ENCODE measurements around the gene ZBP1.
A peak's percentile ranks its signal among the peaks of the same experiment; 100 is the strongest.

ZBP1 gene, protein sequence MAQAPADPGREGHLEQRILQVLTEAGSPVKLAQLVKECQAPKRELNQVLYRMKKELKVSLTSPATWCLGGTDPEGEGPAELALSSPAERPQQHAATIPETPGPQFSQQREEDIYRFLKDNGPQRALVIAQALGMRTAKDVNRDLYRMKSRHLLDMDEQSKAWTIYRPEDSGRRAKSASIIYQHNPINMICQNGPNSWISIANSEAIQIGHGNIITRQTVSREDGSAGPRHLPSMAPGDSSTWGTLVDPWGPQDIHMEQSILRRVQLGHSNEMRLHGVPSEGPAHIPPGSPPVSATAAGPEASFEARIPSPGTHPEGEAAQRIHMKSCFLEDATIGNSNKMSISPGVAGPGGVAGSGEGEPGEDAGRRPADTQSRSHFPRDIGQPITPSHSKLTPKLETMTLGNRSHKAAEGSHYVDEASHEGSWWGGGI

DNA sequence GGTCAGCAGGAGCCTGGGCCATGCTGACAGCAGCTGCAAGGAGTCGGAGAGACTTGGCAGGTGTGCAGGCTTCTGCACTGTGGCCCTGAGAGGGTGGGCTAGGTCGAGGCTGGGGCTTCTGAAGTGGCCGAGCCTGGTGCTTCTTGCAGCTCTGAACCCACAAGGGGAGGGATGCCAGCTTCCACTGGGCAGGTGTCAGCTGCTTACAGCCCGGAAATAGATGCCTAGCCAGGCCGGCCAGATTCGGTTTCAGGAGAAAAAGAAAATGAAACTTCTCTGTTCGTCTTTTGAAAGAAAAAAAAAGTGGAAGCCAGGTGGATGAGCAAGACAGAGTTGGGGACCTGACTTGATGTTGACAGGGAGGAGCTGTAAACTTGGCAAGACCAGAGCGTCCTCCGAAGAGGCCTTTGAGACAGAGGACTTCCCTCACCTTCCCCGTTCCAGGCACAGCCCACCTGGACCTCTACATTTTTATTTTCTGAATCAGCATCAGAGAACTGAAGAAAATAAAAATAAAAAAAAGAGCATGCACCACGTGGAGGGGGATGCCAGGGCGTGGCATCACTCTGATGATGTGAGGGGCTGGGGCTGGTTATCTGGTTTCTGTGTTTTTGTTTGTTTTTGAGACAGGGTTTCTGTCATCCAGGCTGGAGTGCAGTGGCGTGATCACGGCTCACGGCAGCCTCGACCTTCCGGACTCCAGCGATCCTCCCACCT lies at the start of gene ZBP1:
Gene ZBP1 (minus strand): TSS at position 153 of the 717 bp plus-strand sequence. CDS start 131 bp downstream, at position 22.
- no peak for DNase-seq

DNA sequence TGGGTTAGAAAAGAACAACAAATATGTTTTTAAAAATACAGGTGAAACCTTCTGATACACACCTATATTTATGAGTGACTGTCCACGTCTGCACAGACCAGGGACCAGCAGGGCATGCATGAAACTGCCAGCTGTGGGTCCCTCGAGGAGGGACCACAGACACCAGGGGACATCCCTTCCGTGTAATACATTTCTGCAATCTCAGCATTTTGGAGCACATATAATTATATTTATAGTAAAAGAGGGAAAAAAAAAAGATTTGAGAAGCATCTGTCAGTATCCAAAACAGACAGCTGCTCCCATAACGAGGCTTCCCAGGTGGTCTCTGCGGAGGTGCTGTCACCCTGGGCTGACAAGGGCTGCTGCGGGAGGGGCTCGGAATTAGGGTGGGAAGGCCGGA lies 49.4 kb upstream of the ZBP1 start:
- no peak for DNase-seq

DNA sequence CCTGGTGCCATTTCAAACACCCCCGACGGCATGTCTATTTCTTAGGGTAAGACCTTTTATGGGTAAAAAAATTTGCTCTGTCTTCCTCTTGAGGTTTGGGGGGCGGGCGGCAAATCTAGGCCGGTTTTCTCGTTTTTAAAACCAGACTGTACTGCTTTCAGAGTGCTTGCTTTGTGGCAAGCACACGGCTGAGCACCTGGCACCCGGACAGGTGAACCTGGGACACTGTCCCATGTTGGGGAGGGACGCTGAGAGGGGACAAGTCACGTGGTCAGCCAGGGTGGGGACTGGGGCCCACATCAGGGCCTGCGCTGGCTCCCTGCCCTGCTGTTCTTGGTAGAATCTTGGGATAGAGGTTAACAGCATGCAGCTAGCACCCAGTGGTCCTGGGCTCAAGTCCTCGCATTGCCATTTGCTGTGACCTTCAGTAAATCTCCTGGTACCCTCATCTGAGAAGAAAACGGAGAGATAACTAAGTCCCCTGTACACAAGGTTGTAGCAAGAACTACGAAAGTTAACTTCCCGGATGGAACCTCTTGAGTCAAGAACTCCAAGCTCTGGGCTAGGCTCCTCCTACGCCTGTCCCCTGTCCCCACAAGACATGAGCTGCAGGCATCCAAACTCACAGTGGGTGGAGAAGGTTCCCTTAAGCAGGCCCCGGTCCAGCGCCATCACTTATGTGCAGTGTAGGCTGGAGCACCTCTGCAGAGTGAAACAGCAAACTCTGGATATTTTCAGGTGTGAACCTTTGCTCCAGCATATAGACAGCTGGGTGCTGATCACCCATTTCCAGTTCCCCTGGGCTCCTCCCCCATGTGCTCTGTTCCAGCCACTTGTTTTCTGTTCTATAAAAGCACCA lies 47.9 kb upstream of the ZBP1 start:
- DNase-seq = no peak

DNA sequence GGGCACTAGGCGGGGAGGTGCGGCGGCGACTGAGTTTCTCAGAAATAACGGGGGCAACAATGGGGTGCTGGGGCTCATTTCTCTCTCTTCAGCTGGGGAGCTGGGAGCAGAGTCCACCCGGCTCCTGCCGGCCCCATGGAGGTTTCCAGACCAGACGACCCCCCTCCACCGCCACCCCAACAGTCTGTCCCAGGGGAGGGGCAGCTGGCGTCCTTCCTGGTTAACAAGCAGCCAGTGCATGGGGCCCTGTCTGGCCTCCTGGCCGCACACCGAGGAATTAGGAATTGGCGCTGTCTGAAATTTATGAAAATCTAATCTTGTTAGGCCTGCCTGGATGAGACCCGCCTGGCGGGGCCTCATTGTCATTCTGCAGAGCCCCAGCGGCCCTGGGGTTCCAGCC lies 47.2 kb upstream of the ZBP1 start:
- DNase-seq = no peak

DNA sequence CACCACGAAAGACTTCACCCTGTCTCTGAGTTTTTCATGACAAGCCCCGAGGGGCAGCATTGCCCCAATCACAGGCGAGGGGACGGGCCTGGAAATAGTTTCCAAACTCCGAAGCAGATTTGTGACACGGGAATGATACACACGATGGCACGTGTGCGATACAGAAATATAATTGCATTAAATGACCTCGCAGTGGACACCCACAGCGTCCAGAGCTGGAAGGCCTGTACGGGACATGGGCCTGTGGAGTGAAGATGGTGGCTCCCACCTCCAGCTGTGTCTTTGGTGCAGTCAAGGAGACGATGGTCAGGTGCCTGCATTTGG lies 46.6 kb upstream of the ZBP1 start:
- no peak for DNase-seq

DNA sequence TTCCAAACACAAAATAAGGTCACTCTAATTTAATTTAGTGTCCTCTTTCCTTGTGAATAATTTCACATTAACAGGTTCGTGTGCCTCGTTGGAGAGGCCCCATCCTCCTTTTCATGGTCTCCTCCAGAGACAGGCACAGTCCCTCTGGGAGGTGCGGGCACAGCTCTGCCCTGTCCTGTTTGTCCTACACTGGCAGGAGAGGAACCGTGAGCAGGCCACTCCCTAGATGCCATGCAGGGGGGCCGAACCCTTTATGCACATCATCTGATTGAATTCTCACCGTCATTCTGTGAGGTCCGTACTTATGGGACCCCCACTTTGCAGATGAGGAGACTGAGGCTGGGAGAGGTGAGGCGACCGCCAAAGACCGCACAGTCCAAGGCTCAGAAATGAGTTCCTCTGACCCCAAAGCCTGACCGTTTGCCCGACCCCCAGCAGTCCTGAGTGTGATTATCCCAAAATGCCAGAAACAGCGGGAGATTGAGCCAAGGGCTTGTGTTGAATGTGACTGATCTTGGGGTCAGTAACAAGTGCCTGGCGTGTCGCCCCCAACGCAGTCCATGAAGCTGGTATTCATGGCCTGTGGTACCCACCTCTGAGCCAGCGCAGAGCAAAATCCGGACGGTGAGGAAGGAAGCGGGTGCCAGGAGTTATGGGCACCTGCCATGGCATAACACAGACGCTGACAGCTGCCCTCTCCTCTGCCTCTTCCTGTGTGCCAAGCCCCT lies 46.0 kb upstream of the ZBP1 start:
- DNase-seq = no peak

DNA sequence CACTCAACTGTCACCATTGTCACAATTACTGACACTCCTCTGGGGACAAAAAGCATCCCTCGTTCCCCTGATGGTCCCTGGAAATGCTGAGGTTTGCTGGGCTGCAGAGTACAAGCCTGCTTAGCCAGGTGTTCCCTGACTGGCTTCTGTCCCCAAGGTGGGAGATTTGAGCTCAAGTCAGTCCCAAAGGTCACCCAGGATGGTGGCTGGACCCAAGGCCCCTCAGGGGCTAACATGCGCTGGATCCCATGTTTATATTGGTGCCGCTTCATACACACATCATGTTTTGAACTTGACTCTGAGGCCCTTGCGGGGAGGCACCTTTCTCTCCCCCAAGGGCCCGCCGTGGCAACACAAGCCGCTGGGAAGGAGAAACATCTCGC lies 45.4 kb upstream of the ZBP1 start:
- DNase-seq = no peak

DNA sequence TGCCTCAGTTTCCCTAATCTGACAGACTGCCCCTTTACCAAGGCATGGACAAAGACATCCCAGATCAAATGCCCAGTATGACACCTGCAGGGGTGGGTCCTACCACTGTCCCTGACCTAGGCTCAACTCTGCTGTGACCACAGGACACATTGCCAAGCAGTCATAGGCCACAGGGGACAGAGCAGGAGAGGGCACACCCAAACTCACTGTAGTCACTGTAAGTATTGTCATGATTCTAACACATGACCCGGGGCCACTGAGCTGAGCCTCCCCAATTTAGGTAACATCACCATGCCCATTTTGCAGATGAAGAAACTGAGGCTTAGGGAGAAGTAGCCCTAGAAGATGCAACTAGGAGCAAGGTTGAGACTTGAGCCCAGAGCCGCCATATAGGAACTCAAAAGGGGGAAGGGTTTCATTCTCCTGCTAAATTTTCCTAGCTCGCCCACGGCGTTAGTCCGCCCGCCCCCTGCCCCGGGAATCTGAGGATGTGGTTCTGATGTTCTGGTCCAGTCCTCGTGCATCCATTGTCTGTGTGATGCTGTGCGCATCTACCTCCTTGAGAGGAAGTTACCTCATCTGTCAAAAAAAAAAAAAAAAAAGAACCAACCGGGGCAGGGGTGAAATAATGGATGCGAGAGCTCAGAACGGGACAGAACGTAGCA lies 44.8 kb upstream of the ZBP1 start:
- DNase-seq = no peak

DNA sequence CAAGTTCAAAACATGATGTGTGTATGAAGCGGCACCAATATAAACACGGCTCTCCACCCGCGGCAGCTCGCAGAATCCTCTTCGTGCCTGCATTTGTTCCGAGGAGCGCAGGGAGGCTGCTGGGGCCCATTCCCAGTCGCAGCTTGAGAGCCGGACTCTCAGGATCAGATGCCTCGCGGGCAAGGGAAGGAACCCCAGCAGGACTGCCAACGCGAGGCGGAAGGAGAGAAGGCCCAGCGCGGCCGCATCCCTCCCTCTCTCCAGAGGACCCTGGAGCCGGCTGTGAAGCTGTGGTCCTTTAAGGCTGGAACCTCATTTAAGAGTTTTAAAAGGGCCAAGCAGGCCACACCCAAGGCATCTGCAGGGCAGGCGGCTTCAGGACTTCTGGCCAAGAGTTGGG lies 44.2 kb upstream of the ZBP1 start:
- no peak for DNase-seq

DNA sequence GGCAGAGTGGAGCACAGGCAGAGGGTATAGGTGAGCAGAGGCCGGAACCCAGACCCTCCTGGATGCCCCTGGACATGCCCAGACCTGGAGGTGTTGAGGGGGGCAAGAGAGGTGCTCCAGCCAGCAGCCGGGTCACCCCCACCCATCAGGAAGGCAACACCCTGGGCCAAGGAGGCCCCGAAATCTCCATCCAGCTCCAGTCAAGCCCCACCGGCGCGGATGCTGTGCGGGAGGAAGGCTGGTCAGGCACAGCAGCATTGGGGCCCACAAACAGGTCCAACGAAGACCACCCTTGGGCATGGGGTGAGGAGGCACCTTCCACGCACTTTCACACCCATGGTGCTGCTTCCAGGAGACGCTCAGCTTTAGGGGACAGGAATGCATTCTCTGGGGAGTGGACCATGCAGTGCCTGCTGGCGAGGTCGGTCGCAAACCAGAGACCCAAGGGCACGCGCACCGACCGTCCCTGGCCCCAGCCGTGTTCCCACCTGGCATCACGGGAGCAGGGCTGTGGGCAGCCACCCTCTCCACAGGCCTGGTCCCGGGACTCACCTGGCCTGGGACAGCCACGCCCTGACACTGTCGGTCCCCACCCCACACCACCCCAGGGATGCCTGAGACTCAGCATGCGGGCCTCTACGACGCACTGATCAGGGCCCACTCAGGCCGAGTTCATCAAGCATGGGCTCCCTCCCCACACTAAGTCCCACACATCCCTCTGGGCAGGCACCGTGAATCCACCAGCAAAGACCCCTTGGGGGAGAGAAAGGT lies 43.6 kb upstream of the ZBP1 start:
- DNase-seq = no peak

DNA sequence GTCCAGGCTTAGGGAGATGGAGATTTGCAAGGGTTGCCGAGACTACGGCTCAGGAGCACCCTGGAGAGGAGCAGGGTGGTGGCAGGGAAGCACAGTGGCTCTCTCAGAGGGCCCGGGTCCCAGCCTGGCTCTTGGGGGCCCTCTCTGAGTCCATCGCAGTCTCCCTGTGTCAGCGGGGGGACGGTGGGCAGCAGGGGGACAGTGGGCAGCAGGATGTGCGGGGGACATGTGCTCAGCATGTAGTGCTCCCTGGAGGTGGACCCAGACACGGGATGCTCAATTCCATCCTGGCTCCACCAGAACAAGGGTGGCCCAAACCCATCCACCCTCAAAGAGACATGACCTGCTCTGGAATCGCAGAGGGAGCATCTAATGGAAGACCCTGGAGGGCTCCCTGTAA lies 43.0 kb upstream of the ZBP1 start:
- no peak for DNase-seq

DNA sequence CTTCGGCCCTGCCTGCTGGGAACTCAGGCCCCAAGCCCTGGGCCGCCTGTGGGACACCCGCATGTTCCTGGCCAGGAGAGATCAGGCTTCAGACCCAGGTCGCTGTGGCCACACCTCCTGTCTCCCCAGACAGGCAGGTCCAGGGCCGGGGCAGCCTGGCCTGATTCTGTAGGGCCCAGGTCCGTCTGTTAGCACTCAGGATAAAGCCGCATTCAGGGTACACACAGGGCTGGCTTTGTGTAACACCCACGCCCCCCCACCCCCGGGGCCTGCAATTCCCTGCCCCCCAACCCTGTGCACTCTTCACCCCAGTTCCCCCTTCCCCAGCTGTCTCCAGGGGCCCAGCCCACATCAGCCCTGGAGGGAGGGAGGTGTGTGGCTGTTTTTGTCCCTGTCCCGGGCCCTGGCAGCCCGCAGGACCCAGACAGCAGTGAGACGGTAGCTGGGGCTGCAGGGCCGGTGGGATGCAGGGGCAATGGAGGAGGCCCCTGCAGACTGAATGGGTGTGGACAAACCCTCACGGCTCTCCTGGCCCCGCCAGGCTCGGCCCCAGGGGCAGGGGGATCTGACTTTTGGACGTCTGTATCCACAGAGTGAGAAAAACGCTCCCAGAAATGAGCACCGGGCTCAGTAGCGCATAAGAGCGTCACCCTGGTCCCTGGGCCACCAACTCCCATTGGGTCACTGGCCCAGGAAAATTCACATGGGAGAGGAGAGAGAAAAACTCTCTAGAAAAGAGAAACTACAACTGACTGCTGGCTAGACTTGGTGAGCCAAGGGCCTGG lies 42.4 kb upstream of the ZBP1 start:
- DNase-seq = no peak

DNA sequence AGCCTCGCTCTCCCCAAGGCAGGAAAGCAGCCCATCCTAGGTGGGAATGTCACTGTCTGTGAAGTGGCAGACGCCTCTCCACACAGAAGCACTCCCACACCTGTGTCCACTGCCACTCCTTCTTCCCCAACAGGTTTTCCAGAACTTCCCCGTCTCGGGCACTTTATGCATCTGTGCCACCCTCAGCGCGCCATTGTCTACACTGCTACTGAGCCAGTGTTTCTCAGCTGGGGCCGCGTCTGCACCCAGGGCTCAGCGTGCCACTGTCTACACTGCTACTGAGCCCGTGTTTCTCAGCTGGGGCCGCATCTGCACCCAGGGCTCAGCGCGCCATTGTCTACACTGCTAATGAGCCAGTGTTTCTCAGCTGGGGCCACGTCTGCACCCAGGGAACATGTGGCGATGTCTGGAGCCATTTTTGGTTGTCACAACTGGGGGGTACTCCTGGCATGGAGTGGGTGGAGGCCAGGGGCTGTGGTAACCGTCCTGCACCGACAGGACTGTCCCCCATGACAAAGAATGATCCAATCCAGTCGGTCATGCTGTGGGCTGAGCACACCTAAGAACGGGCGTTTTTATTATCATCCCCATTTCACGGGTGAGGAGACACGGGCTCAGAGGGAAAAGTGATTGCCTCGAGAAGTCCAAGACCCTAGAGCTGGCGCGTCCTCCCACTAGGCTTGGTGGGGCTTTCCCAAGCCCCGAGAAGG lies 41.7 kb upstream of the ZBP1 start:
- DNase-seq = no peak

DNA sequence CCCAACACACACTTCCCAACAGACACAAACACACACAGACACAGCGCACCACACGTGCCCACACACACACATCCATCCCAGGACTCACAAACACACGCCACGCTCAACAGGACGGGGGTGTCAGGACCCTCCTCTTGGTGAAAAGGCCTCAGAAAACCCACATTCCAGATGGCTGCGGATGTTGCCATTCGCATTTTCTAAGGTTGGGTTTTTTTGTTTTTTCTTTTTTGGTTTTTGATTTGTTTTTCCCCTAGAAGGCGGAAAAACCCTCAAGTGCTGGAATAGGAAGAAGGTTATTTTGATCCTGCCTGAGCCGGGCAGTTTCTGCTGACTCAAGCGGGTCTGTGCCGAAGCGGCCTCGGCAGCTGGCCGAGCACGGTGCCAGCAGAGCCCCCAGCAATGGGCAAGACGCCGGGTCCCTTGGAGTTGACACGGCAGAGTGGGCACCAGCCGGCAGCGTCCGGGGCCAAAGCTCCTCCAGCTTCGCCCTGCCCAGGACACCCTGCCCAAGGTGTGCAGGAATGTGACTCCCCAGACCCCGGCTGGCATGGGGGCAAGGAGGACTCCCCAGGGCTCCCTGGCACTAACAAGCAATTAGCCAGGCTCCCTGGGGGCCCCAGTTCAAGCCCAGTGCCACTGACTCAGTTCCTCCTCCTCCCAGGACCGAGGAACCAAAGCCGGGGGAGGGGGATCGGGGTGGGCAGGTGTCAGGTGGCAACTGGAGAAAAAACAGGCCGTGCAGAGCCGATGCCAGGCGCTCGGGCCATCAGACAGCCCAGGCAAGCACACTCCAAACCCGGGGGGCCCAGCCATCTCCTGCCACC lies 40.9 kb upstream of the ZBP1 start:
- peak; percentile 10 for DNase-seq

DNA sequence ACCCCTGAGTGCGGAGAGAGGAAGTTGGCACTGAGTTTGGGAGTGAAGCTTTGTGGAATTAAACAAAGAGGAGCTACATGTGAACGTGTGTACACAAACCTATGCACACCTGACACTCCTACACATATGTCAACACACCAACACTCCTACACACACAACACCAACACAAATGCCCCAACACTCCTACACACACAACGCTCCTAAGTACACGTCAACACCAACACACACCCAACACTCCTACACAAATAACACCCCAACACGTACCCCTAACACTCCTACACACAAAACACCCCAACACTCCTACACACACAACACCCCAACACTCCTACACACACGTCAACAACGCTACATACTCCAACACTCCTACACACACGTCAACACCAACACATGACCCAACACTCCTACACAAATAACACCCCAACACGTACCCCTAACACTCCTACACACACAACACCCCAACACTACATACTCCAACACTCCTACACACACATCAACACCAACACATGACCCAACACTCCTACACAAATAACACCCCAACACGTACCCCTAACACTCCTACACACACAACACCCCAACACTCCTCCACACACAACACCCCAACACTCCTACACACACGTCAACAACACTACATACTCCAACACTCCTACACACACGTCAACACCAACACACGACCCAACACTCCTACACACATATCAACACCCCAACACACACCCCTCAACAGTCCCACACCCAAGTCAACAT lies 40.1 kb upstream of the ZBP1 start:
- DNase-seq = no peak

DNA sequence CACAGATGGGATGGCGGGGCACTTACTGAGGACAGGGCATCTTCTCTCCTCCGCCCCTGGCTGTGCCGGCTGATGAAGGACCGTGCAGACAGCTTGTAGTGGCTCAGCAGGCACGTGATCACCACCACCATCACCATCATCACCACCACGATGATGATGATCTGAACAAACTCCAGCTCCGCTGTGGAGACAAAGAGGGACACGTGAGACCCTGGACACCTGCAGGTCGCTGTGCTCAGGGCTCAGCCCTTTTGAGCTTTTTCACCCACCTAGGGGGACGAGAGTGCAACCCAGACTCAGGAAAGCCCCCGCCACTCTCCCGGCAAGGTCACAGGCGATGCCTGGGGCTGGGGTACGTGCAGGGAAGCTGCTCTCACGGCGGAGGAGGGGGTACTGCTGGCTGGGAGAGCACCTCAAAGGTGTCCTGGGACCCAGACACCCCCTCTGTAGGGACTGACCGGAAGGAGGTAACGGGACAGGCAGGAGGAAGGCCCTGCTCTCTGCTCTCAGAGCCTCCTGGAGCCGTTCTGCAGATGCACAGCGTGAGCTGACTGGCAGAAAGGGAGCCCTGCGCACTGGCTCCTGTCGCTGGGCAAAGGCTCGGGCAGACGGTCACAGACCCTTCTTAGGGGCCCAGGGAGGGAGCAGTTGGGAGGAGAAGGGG lies 39.4 kb upstream of the ZBP1 start:
- DNase-seq = no peak

DNA sequence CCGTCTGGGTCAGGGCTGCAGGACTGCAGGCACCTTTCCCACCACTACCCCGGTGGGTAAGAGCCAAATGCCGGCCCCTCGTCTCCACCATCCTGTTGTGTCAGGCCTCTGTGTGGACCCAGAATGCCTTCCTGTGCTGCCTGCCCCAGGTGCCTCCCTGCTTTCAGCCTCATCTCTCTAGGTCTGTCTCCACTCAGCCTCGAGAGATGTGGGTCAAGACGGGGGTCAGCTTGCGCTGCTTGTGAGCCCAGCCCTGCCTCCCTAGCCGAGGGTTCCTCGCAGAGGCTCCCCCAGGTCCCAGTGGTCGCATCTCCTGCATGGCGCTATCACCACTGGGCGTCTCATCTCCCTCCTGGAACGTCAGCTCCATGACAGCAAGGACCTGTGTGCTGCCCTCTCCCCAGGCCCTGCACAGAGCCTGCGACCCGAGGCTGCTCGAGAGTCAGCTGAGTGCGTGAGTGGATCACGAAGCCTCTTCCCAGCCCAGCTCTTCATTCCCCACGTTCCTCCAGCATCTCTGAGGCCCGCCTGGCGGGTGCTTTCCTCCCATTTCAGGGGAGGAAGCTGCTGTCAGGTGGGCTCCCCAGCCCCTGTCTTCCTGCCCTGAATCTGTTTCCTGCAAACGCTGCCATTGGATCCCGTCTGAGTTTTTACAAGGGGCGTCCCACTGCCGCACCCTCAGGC lies 38.7 kb upstream of the ZBP1 start:
- DNase-seq = no peak

Measured in midbrain (tissue), 1 donor.